B cell (primary cell): ENCODE data around the gene EYA3. TPM values are rescaled to one million over a fixed set of nuclear protein-coding genes. Genes with fewer than 3 reads are reported as not detected.

Experiments used
- ATAC-seq: fragments of 200-7000 bp; cut with Tn5 transposase; one replicate; pipeline ENCODE4 v1.10.0; 2021; ENCODE audit warnings: low read depth, mild to moderate bottlenecking, moderate number of reproducible peaks, moderate library complexity
- CTCF ChIA-PET: fragments of 350-600 bp; sonication (Branson Sonifier 250); formaldehyde crosslinking; loops from one replicate; lab custom pipeline; 2021; ENCODE audit warnings: antibody characterized with exemption, inconsistent platforms; lab: Charles Lee
- POLR2A ChIA-PET: fragments of 350-600 bp; sonication (Branson Sonifier 250); formaldehyde crosslinking; loops from one replicate; lab custom pipeline; 2021; ENCODE audit warnings: antibody characterized with exemption; lab: Charles Lee
- DNase-seq: peaks from one replicate; pipeline ENCODE4 v3.0.0; 2013
- H2AFZ ChIP-seq: 2 replicates; pipeline ENCODE4 v1.6.1; 2012; ENCODE audit warnings: mild to moderate bottlenecking, low read depth, low read length; ENCODE audit not compliant: insufficient read depth, poor library complexity, severe bottlenecking
- H3K27ac ChIP-seq, 2 donors: 1 replicate in 1 of 2; 2 replicates in 1 of 2; pipeline ENCODE4 v1.5.1; 2012 to 2013; ENCODE audit warnings: low read length in 2 of 2, mild to moderate bottlenecking in 2 of 2, moderate library complexity in 1 of 2
- H3K27me3 ChIP-seq, 4 experiments: fragments of 200-600 bp in 1 of 4; sonication (generic) in 1 of 4; replicated peaks in 1 of 4; 1 replicate in 2 of 4; 2 replicates in 2 of 4; pipeline versions ENCODE4 v1.6.1 to v1.7.0; 2013 to 2016; ENCODE audit warnings: low read length in 3 of 4, mild to moderate bottlenecking in 2 of 4, mixed read lengths in 1 of 4, moderate library complexity in 1 of 4; ENCODE audit not compliant: insufficient read depth in 4 of 4, control insufficient read depth in 3 of 4; ENCODE audit errors: control extremely low read depth in 1 of 4
- H3K36me3 ChIP-seq, 2 experiments: replicated peaks in 1 of 2; 1 replicate in 1 of 2; 2 replicates in 1 of 2; pipeline versions ENCODE4 v1.6.1 to v1.7.1; 2013; ENCODE audit warnings: low read length in 1 of 2; ENCODE audit not compliant: insufficient read depth in 2 of 2, control insufficient read depth in 1 of 2; ENCODE audit errors: control extremely low read depth in 1 of 2, extremely low read depth in 1 of 2
- H3K4me1 ChIP-seq, 2 donors: fragments of 200-600 bp in 1 of 2; sonication (generic) in 1 of 2; 1 replicate in 1 of 2; 2 replicates in 1 of 2; pipeline versions ENCODE4 v1.5.1 to v1.6.1; 2013 to 2017; ENCODE audit warnings: low read length in 2 of 2; ENCODE audit not compliant: control insufficient read depth in 2 of 2, insufficient read depth in 2 of 2
- H3K4me2 ChIP-seq: replicated peaks from 2 replicates; pipeline ENCODE3; 2012; ENCODE audit warnings: mild to moderate bottlenecking, low read depth, low read length; ENCODE audit not compliant: poor library complexity, severe bottlenecking
- H3K4me3 ChIP-seq, 5 experiments: fragments of 200-600 bp in 1 of 5; sonication (generic) in 1 of 5; 1 replicate in 3 of 5; 2 replicates in 2 of 5; pipeline versions ENCODE4 v1.5.1 to v1.7.0; 2011 to 2016; ENCODE audit warnings: low read length in 4 of 5, mild to moderate bottlenecking in 4 of 5, low read depth in 2 of 5, control low read depth in 1 of 5, moderate library complexity in 1 of 5; ENCODE audit not compliant: insufficient read depth in 1 of 5; ENCODE audit errors: control extremely low read depth in 1 of 5, extremely low read depth in 1 of 5
- H3K79me2 ChIP-seq: fragments of 200-600 bp; sonication (generic); one replicate; pipeline ENCODE4 v1.6.0; 2016; ENCODE audit warnings: low read length; ENCODE audit not compliant: control insufficient read depth, insufficient read depth
- H3K9ac ChIP-seq: fragments of 200-600 bp; sonication (generic); 2 replicates; pipeline ENCODE4 v1.6.1; 2017; ENCODE audit warnings: mild to moderate bottlenecking, low read length, moderate library complexity
- H3K9me3 ChIP-seq, 3 donors: one replicate each; pipeline versions ENCODE4 v1.6.1 to v1.7.1; 2013; ENCODE audit warnings: low read length in 2 of 3; ENCODE audit not compliant: control insufficient read depth in 2 of 3, insufficient read depth in 1 of 3; ENCODE audit errors: control extremely low read depth in 1 of 3
- H4K20me1 ChIP-seq: 2 replicates; pipeline ENCODE4 v1.6.0; 2012; ENCODE audit warnings: mild to moderate bottlenecking, low read length; ENCODE audit not compliant: insufficient read depth, control insufficient read depth, poor library complexity, severe bottlenecking
- H3K27ac Mint-ChIP-seq: one replicate; pipeline ENCODE4 v1.8.0; 2021; ENCODE audit warnings: mixed read lengths
- H3K27me3 Mint-ChIP-seq: one replicate; pipeline ENCODE4 v1.8.0; 2021; ENCODE audit warnings: mixed read lengths
- H3K4me1 Mint-ChIP-seq: one replicate; pipeline ENCODE4 v1.8.0; 2021; ENCODE audit warnings: mixed read lengths
- H3K4me3 Mint-ChIP-seq: one replicate; pipeline ENCODE4 v1.8.0; 2021; ENCODE audit warnings: mixed read lengths
- H3K9me3 Mint-ChIP-seq: one replicate; pipeline ENCODE4 v1.8.0; 2022; ENCODE audit warnings: mixed read lengths; ENCODE audit not compliant: insufficient read depth
- CTCF ChIP-seq: fragments of 200-600 bp; IDR thresholded peaks from one replicate; pipeline ENCODE4 v1.8.0; 2022; ENCODE audit warnings: antibody characterized with exemption, mild to moderate bottlenecking
- EZH2 ChIP-seq: IDR thresholded peaks from 2 replicates; pipeline ENCODE4 v1.6.1; 2012; ENCODE audit warnings: borderline replicate concordance, low read depth, mild to moderate bottlenecking, moderate library complexity, low read length; ENCODE audit not compliant: insufficient read depth, poor library complexity, severe bottlenecking
- WGBS: methylation state at CpG from one replicate; pipeline ENCODE4 v1.1.5; 2013; ENCODE audit warnings: missing lambda C conversion rate; ENCODE audit not compliant: insufficient coverage; 5-methylcytosine and 5-hydroxymethylcytosine counted together
- intact Hi-C: fragments of 100-400 bp; cut with micrococcal nuclease; formaldehyde crosslinking; loops from one replicate; pipeline ENCODE4 v1.10.0; 2022
- polyA plus RNA-seq: library from polyadenylated mRNA; depleted of rRNA; stranded (reverse); fragments of >200 nt; gene quantifications from 2 replicates; pipeline ENCODE4 v1.2.3, GENCODE V29; 2012
- total RNA-seq, 2 donors: library from RNA; stranded (reverse); fragments of 120-200 nt in 1 of 2; gene quantifications; 1 replicate in 1 of 2; 2 replicates in 1 of 2; pipeline versions ENCODE4 v1.2.3 to v1.2.4, GENCODE V29; 2013 to 2022

The EYA3 gene
- total and polyA plus RNA-seq, 2 donors (not counting 1 experiment from before 2014, with no cell fraction given) = 14.1 to 31.3 TPM

DNA sequence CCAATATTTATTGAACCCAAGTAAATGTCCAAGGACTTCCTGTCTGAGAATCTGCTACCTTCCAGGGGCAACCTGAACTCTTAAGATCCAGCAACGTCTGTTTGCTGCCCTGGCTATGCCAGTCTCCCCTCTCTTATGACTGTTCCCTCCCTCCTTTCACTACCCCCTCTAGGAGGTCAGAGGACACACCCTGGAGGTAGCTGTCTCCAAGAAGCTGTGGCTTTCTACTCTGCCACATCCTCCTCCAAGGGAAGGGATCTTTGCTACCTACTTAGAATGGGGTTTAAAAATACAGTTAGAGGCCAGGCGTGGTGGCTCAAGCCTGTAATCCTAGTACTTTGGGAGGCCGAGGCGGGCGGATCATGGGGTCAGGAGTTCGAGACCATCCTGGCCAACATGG lies 157.2 kb downstream of the EYA3 start:
- no peak overlapping the region for H3K4me3 ChIP-seq

More for the DNA sequence above, 157.2 kb downstream of the EYA3 start:
- ChIA-PET CTCF (no interaction called here), POLR2A (no interaction called here)
- DNase-seq (no peak), ATAC-seq (no peak)
- 100% methylated on average over 1 of the region's 6 CpGs for WGBS
- Histone ChIP-seq H2AFZ (no peak overlapping the region), H4K20me1 (no peaks in the 10 kb centered on the region), H3K27me3 (peaks cover 0 to 16% (median 9%) of the 10 kb centered on the region in 4 experiments), H3K9me3 (peaks cover 0 to 4% (median 0%) of the 10 kb centered on the region in 3 donors), H3K9ac (no peak overlapping the region), H3K4me1 (peaks cover 12 to 16% of the 10 kb centered on the region in 2 donors), H3K27ac (no peak overlapping the region), H3K36me3 (no peaks in the 10 kb centered on the region), H3K4me2 (no peak overlapping the region), H3K79me2 (no peaks in the 10 kb centered on the region)
- Mint-ChIP-seq H3K9me3 (no peaks in the 10 kb centered on the region), H3K27me3 (peaks cover 18% of the 10 kb centered on the region), H3K4me1 (peaks cover 21% of the 10 kb centered on the region), H3K4me3 (no peak overlapping the region), H3K27ac (no peak overlapping the region)
- TF ChIP-seq CTCF (no peak), EZH2 (no peak)
- intact Hi-C loops = no loop called here
